ENCODE results near the gene CTSS. TPM values are rescaled to one million over a fixed set of nuclear protein-coding genes. Genes with fewer than 3 reads are reported as not detected.
"Not testable (repeated sequence)": the region's sequence is repeated elsewhere in the genome, so short reads cannot be mapped to it uniquely, and the experiment has no call there.

CTSS gene
- total and polyA plus RNA-seq, 2 donors (not counting 1 experiment from before 2014, with no cell fraction given), result 2.6 to 2.8 TPM

- H3K9ac ChIP-seq (ENCODE audit: insufficient read depth, low read length), result no peak overlapping the region
- H3K4me2 ChIP-seq (ENCODE audit: extremely low read depth, insufficient read depth, low read length), result no peak overlapping the region
- no peak overlapping the region for H3K27ac ChIP-seq (ENCODE audit: insufficient read depth, low read length)
- no peak overlapping the region for H3K4me3 ChIP-seq (replicated peaks in 1 of 4; ENCODE audit: control extremely low read depth in 1 of 4, insufficient read depth in 1 of 4, low read depth in 3 of 4, low read length in 4 of 4)
- H2AFZ ChIP-seq (ENCODE audit: low read length), result no peak overlapping the region
- H3K9me3 ChIP-seq (ENCODE audit: control insufficient read depth, insufficient read depth, low read depth, low read length), result no peaks in the 10 kb centered on the region
- H3K4me1 ChIP-seq (ENCODE audit: control insufficient read depth, extremely low read depth, insufficient read depth, low read length), result no peaks in the 10 kb centered on the region
- H4K20me1 ChIP-seq (ENCODE audit: control insufficient read depth, extremely low read depth, insufficient read depth, low read length), result no peaks in the 10 kb centered on the region
- H3K36me3 ChIP-seq (ENCODE audit: control insufficient read depth, insufficient read depth, low read length), result no peaks in the 10 kb centered on the region
- no peaks in the 10 kb centered on the region for H3K27me3 ChIP-seq (ENCODE audit: control insufficient read depth, insufficient read depth, low read length)
- TF ChIP-seq CTCF (conservative IDR thresholded peaks at IDR 0.05 in 1 of 2, IDR thresholded peaks at IDR 0.05 in 1 of 2; ENCODE audit: low read depth in 1 of 2, low read length in 2 of 2) (no peak), EZH2 (IDR thresholded peaks at IDR 0.05; ENCODE audit: low read length, missing control alignments) (no peak)
- DNase-seq (ENCODE audit: low read depth in 2 of 2), result peak in 1 of 2 donors; percentile 19
- H3K79me2 ChIP-seq (ENCODE audit: control insufficient read depth, insufficient read depth, low read length), result no peaks in the 10 kb centered on the region
Measured at GRCh38 chr1:150778409-150778808, 12.8 kb upstream of the CTSS start.

GRCh38 chr1:150777544-150777943 lies 12.0 kb upstream of the CTSS start:
- no peak for DNase-seq (ENCODE audit: low read depth in 2 of 2)
- H3K9ac ChIP-seq (ENCODE audit: insufficient read depth, low read length), result no peak overlapping the region
- H3K4me1 ChIP-seq (ENCODE audit: control insufficient read depth, extremely low read depth, insufficient read depth, low read length), result no peaks in the 10 kb centered on the region
- H3K9me3 ChIP-seq (ENCODE audit: control insufficient read depth, insufficient read depth, low read depth, low read length), result no peaks in the 10 kb centered on the region
- no peaks in the 10 kb centered on the region for H4K20me1 ChIP-seq (ENCODE audit: control insufficient read depth, extremely low read depth, insufficient read depth, low read length)
- H3K27ac ChIP-seq (ENCODE audit: insufficient read depth, low read length), result no peak overlapping the region
- no peak overlapping the region for H3K4me2 ChIP-seq (ENCODE audit: extremely low read depth, insufficient read depth, low read length)
- TF ChIP-seq CTCF (conservative IDR thresholded peaks at IDR 0.05 in 1 of 2, IDR thresholded peaks at IDR 0.05 in 1 of 2; ENCODE audit: low read depth in 1 of 2, low read length in 2 of 2) (no peak), EZH2 (IDR thresholded peaks at IDR 0.05; ENCODE audit: low read length, missing control alignments) (no peak)
- no peaks in the 10 kb centered on the region for H3K27me3 ChIP-seq (ENCODE audit: control insufficient read depth, insufficient read depth, low read length)
- H3K79me2 ChIP-seq (ENCODE audit: control insufficient read depth, insufficient read depth, low read length), result no peaks in the 10 kb centered on the region
- H3K4me3 ChIP-seq (replicated peaks in 1 of 4; ENCODE audit: control extremely low read depth in 1 of 4, insufficient read depth in 1 of 4, low read depth in 3 of 4, low read length in 4 of 4), result no peak overlapping the region
- no peak overlapping the region for H2AFZ ChIP-seq (ENCODE audit: low read length)
- H3K36me3 ChIP-seq (ENCODE audit: control insufficient read depth, insufficient read depth, low read length), result no peaks in the 10 kb centered on the region

GRCh38 chr1:150775931-150776505 lies 10.4 kb upstream of the CTSS start:
- H3K79me2 ChIP-seq (ENCODE audit: control insufficient read depth, insufficient read depth, low read length); H4K20me1 ChIP-seq (ENCODE audit: control insufficient read depth, extremely low read depth, insufficient read depth, low read length); DNase-seq (ENCODE audit: low read depth in 2 of 2); H3K4me1 ChIP-seq (ENCODE audit: control insufficient read depth, extremely low read depth, insufficient read depth, low read length); H3K27ac ChIP-seq (ENCODE audit: insufficient read depth, low read length); H3K9ac ChIP-seq (ENCODE audit: insufficient read depth, low read length); H2AFZ ChIP-seq (ENCODE audit: low read length); H3K36me3 ChIP-seq (ENCODE audit: control insufficient read depth, insufficient read depth, low read length); H3K4me2 ChIP-seq (ENCODE audit: extremely low read depth, insufficient read depth, low read length); H3K9me3 ChIP-seq (ENCODE audit: control insufficient read depth, insufficient read depth, low read depth, low read length); H3K27me3 ChIP-seq (ENCODE audit: control insufficient read depth, insufficient read depth, low read length); H3K4me3 ChIP-seq (replicated peaks in 1 of 4; ENCODE audit: control extremely low read depth in 1 of 4, insufficient read depth in 1 of 4, low read depth in 3 of 4, low read length in 4 of 4): not testable (repeated sequence)

Data from fibroblast of lung (primary cell).